ENCODE data around the gene KCTD2. TPM values are rescaled to one million over a fixed set of nuclear protein-coding genes. Genes with fewer than 3 reads are reported as not detected.
A peak's percentile ranks its signal among the peaks of the same experiment; 100 is the strongest.

KCTD2 gene
- total and polyA plus RNA-seq, 4 donors = 15.1 to 22.3 (median 19.4) TPM

GRCh38 chr17:75008373-75008772 lies 38.7 kb upstream of the KCTD2 start:
- TF ChIP-seq, protein P1, sequence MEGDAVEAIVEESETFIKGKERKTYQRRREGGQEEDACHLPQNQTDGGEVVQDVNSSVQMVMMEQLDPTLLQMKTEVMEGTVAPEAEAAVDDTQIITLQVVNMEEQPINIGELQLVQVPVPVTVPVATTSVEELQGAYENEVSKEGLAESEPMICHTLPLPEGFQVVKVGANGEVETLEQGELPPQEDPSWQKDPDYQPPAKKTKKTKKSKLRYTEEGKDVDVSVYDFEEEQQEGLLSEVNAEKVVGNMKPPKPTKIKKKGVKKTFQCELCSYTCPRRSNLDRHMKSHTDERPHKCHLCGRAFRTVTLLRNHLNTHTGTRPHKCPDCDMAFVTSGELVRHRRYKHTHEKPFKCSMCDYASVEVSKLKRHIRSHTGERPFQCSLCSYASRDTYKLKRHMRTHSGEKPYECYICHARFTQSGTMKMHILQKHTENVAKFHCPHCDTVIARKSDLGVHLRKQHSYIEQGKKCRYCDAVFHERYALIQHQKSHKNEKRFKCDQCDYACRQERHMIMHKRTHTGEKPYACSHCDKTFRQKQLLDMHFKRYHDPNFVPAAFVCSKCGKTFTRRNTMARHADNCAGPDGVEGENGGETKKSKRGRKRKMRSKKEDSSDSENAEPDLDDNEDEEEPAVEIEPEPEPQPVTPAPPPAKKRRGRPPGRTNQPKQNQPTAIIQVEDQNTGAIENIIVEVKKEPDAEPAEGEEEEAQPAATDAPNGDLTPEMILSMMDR (IDR thresholded peaks at IDR 0.05; ENCODE audit: control extremely low read depth, extremely low read depth) = no peak
- H3K9me3 ChIP-seq (ENCODE audit: control insufficient read depth in 4 of 4, insufficient read depth in 3 of 4, low read length in 3 of 4) = no peaks in the 10 kb centered on the region
- peaks cover 0 to 17% (median 3%) of the 10 kb centered on the region in 5 donors for H3K4me1 ChIP-seq (ENCODE audit: control insufficient read depth in 5 of 5, insufficient read depth in 5 of 5, low read length in 5 of 5)
- H3K9ac ChIP-seq (ENCODE audit: insufficient read depth in 1 of 2, low read length in 2 of 2) = no peak overlapping the region
- DNase-seq = no peak
- H3K27ac ChIP-seq (ENCODE audit: low read depth in 1 of 2, low read length in 1 of 2) = no peak overlapping the region
- H3K27me3 ChIP-seq (ENCODE audit: control insufficient read depth in 3 of 3, insufficient read depth in 3 of 3, low read length in 2 of 3) = no peaks in the 10 kb centered on the region
- no peak overlapping the region for H3K4me3 ChIP-seq
- 84 to 91% methylated on average over 6 of the region's 6 CpGs for WGBS, 2 donors
- peaks cover 0 to 12% (median 1%) of the 10 kb centered on the region in 4 donors for H3K36me3 ChIP-seq (ENCODE audit: control insufficient read depth in 4 of 4, insufficient read depth in 4 of 4, low read length in 4 of 4)
- no peak for ATAC-seq (ENCODE audit: insufficient read depth, low FRiP score)

- TF ChIP-seq, protein P1 (IDR thresholded peaks at IDR 0.05; ENCODE audit: control extremely low read depth, extremely low read depth) = no peak
- H3K9me3 ChIP-seq (ENCODE audit: control insufficient read depth in 4 of 4, insufficient read depth in 3 of 4, low read length in 3 of 4) = no peaks in the 10 kb centered on the region
- DNase-seq (peak in 1 of 3 donors; percentile 30), ATAC-seq (ENCODE audit: insufficient read depth, low FRiP score) (no peak)
- H3K4me3 ChIP-seq = no peak overlapping the region
- WGBS, 2 donors = 70 to 87% methylated on average over 2 of the region's 2 CpGs
- no peak overlapping the region for H3K27ac ChIP-seq (ENCODE audit: low read depth in 1 of 2, low read length in 1 of 2)
- H3K36me3 ChIP-seq (ENCODE audit: control insufficient read depth in 4 of 4, insufficient read depth in 4 of 4, low read length in 4 of 4) = peaks cover 0 to 5% (median 0%) of the 10 kb centered on the region in 4 donors
- H3K27me3 ChIP-seq (ENCODE audit: control insufficient read depth in 3 of 3, insufficient read depth in 3 of 3, low read length in 2 of 3) = no peaks in the 10 kb centered on the region
- H3K9ac ChIP-seq (ENCODE audit: insufficient read depth in 1 of 2, low read length in 2 of 2) = no peak overlapping the region
- H3K4me1 ChIP-seq (ENCODE audit: control insufficient read depth in 5 of 5, insufficient read depth in 5 of 5, low read length in 5 of 5) = peaks cover 0 to 23% (median 8%) of the 10 kb centered on the region in 5 donors
Observed at GRCh38 chr17:75009139-75009724, 37.8 kb upstream of the KCTD2 start.

DNA sequence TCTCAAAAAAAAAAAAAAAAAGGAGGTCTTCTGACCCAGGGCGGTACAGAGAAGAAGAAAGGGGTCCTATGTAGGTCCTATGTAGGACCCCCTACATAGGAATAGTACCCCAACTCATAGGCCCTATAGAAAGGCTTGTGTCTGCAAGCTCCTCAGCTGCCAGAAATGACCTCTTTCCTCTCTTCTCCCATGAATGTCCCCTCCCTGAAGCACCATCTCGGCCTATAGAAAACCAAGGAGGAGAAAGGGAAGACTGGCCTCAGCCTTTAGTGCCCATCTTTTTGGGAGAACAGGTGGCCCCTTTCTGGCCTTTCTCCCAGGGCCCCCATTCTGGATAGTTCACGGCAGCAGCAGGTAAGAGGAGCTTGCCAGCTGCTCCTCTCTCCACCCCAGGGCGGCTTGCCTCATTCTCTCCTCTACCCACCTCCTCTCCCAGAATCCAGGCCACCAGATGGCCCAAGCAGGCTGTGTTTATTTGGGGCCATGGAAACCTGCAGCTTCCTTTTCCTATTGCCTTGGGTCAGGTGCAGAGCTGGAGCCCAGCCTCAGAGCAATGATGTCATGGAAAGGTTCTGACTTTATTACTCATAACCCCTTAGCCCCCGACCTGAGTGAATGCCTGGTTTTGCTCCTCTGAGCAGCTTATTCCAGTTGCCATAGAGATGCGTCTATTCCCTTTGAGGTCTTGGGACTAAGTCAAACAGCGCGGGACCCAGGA lies 36.2 kb upstream of the KCTD2 start:
- no peak overlapping the region for H3K9ac ChIP-seq (ENCODE audit: insufficient read depth in 1 of 2, low read length in 2 of 2)
- 79 to 85% methylated on average over 8 of the region's 8 CpGs for WGBS, 2 donors
- no peak overlapping the region for H3K4me3 ChIP-seq
- ATAC-seq (ENCODE audit: insufficient read depth, low FRiP score) (no peak), DNase-seq (peak; percentile 22 to 49 (median 35))
- peak overlapping the region in 1 of 2 donors; percentile 76 for H3K27ac ChIP-seq (ENCODE audit: low read depth in 1 of 2, low read length in 1 of 2)
- peaks cover 0 to 23% (median 8%) of the 10 kb centered on the region in 5 donors for H3K4me1 ChIP-seq (ENCODE audit: control insufficient read depth in 5 of 5, insufficient read depth in 5 of 5, low read length in 5 of 5)
- no peaks in the 10 kb centered on the region for H3K36me3 ChIP-seq (ENCODE audit: control insufficient read depth in 4 of 4, insufficient read depth in 4 of 4, low read length in 4 of 4)
- H3K27me3 ChIP-seq (ENCODE audit: control insufficient read depth in 3 of 3, insufficient read depth in 3 of 3, low read length in 2 of 3) = no peaks in the 10 kb centered on the region
- TF ChIP-seq, protein P1 (IDR thresholded peaks at IDR 0.05; ENCODE audit: control extremely low read depth, extremely low read depth) = no peak
- no peaks in the 10 kb centered on the region for H3K9me3 ChIP-seq (ENCODE audit: control insufficient read depth in 4 of 4, insufficient read depth in 3 of 4, low read length in 3 of 4)

Data from lung (tissue), 12 donors.